ENCODE data around the gene KLHL36.

DNA sequence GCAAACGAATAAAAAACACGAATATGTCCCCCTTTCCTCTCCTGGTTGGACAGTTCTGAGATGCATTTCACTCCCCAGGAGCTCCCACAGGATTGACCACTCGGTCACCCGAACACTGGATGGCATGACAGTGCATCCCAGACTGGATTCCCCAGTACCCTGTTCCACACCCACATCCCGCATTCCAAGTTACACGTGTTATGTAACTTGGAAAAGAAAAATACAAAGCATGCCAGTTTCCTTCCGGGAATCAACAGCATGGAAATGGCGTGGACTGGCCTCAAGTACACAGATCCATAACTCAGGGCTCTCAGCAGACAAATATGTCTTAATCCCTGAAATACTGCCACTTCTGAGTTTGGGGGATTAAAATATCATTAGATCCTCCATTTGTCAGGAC lies 12.6 kb upstream of the KLHL36 start:
- TF ChIP-seq CTCF (conservative IDR thresholded peaks at IDR 0.05 in 1 of 2, IDR thresholded peaks at IDR 0.05 in 1 of 2; ENCODE audit: extremely low read depth in 1 of 2, insufficient read depth in 1 of 2, low read depth in 1 of 2, low read length in 2 of 2): no peak
- TF ChIP-seq EZH2 (IDR thresholded peaks at IDR 0.05; ENCODE audit: borderline replicate concordance, low read length): no peak

Data from mammary epithelial cell (primary cell).